Parathyroid adenoma (tissue), 2 donors: Measurements from ENCODE around the gene SYT5.

ENCODE experiments used
- H2AFZ ChIP-seq: fragments of 300-600 bp; sonication (generic); one replicate; pipeline ENCODE4 v1.7.0; 2017; ENCODE audit warnings: antibody characterized with exemption, mild to moderate bottlenecking
- H3K27ac ChIP-seq: fragments of 300-600 bp; sonication (generic); one replicate; pipeline ENCODE4 v1.7.0; 2017
- H3K27me3 ChIP-seq: fragments of 300-600 bp; sonication (generic); one replicate; pipeline ENCODE4 v1.7.0; 2017; ENCODE audit warnings: low read length; ENCODE audit not compliant: control insufficient read depth, insufficient read depth
- H3K36me3 ChIP-seq: fragments of 300-600 bp; sonication (generic); one replicate; pipeline ENCODE4 v1.7.0; 2017; ENCODE audit warnings: low read length; ENCODE audit not compliant: control insufficient read depth, insufficient read depth
- H3K4me1 ChIP-seq: fragments of 300-600 bp; sonication (generic); one replicate; pipeline ENCODE4 v1.7.0; 2017; ENCODE audit warnings: control low read depth
- H3K4me2 ChIP-seq: fragments of 300-600 bp; sonication (generic); one replicate; pipeline ENCODE4 v1.7.0; 2017; ENCODE audit warnings: low read length
- H3K4me3 ChIP-seq: fragments of 300-600 bp; sonication (generic); one replicate; pipeline ENCODE4 v1.7.0; 2017; ENCODE audit warnings: low read depth, low read length
- H3K79me2 ChIP-seq: fragments of 300-600 bp; sonication (generic); one replicate; pipeline ENCODE4 v1.7.0; 2017; ENCODE audit warnings: control low read depth
- H3K9ac ChIP-seq: fragments of 300-600 bp; sonication (generic); one replicate; pipeline ENCODE4 v1.7.0; 2017; ENCODE audit warnings: mild to moderate bottlenecking
- H3K9me3 ChIP-seq: fragments of 300-600 bp; sonication (generic); one replicate; pipeline ENCODE4 v1.7.0; 2017; ENCODE audit warnings: low read length; ENCODE audit not compliant: control insufficient read depth
- CTCF ChIP-seq: fragments of 300-600 bp; sonication (generic); IDR thresholded peaks from one replicate; pipeline ENCODE4 v1.7.0; 2017; ENCODE audit warnings: antibody characterized with exemption, mild to moderate bottlenecking
- donor health status: primary hyperparathyroidism.

Gene SYT5

GRCh38 chr19:55224038-55224665 is 44.1 kb upstream of the SYT5 start:
- H3K4me3 ChIP-seq, result no peak overlapping the region
- no peaks in the 10 kb centered on the region for H3K27me3 ChIP-seq
- no peak overlapping the region for H3K4me2 ChIP-seq
- H2AFZ ChIP-seq, result no peak overlapping the region
- no peaks in the 10 kb centered on the region for H3K4me1 ChIP-seq
- H3K27ac ChIP-seq, result no peak overlapping the region
- no peak for TF ChIP-seq CTCF
- H3K9me3 ChIP-seq, result no peaks in the 10 kb centered on the region
- H3K79me2 ChIP-seq, result no peaks in the 10 kb centered on the region
- H3K9ac ChIP-seq, result no peak overlapping the region
- no peaks in the 10 kb centered on the region for H3K36me3 ChIP-seq

GRCh38 chr19:55223291-55224037 is 43.4 kb upstream of the SYT5 start:
- H3K4me2 ChIP-seq, result no peak overlapping the region
- no peak overlapping the region for H3K4me3 ChIP-seq
- H3K9ac ChIP-seq, result no peak overlapping the region
- H3K36me3 ChIP-seq, result no peaks in the 10 kb centered on the region
- no peaks in the 10 kb centered on the region for H3K79me2 ChIP-seq
- no peaks in the 10 kb centered on the region for H3K27me3 ChIP-seq
- H3K27ac ChIP-seq, result no peak overlapping the region
- no peaks in the 10 kb centered on the region for H3K9me3 ChIP-seq
- H2AFZ ChIP-seq, result no peak overlapping the region
- no peak for TF ChIP-seq CTCF
- no peaks in the 10 kb centered on the region for H3K4me1 ChIP-seq

- no peak overlapping the region for H3K9ac ChIP-seq
- no peak overlapping the region for H3K4me3 ChIP-seq
- H3K79me2 ChIP-seq, result no peaks in the 10 kb centered on the region
- H2AFZ ChIP-seq, result no peak overlapping the region
- no peaks in the 10 kb centered on the region for H3K9me3 ChIP-seq
- no peak for TF ChIP-seq CTCF
- H3K4me1 ChIP-seq, result no peaks in the 10 kb centered on the region
- H3K27me3 ChIP-seq, result no peaks in the 10 kb centered on the region
- H3K36me3 ChIP-seq, result no peaks in the 10 kb centered on the region
- H3K27ac ChIP-seq, result no peak overlapping the region
- H3K4me2 ChIP-seq, result no peak overlapping the region
Measured at GRCh38 chr19:55220525-55220924, 40.4 kb upstream of the SYT5 start.

- Histone ChIP-seq H3K27ac (peak overlapping the region; percentile 91), H3K9ac (peak overlapping the region; percentile 25), H3K36me3 (no peaks in the 10 kb centered on the region), H3K4me2 (no peak overlapping the region), H3K4me1 (no peaks in the 10 kb centered on the region), H2AFZ (peak overlapping the region; percentile 81), H3K27me3 (peaks cover 2% of the 10 kb centered on the region), H3K9me3 (no peaks in the 10 kb centered on the region), H3K4me3 (no peak overlapping the region), H3K79me2 (no peaks in the 10 kb centered on the region)
- TF ChIP-seq CTCF, result no peak
Measured at GRCh38 chr19:55216461-55217198, 36.5 kb upstream of the SYT5 start.
